GM21529 (cell line): ENCODE results near the gene APOA1.
"Not testable (repeated sequence)": the region's sequence is repeated elsewhere in the genome, so short reads cannot be mapped to it uniquely, and the experiment has no call there.

Source experiments
- ATAC-seq: cut with Tn5 transposase; IDR thresholded peaks from one replicate; pipeline ENCODE4 v1.9.1; 2021; ENCODE audit not compliant: unreplicated experiment

Gene APOA1

GRCh38 chr11:116821050-116821918 is 16.1 kb downstream of the APOA1 start:
- no peak for ATAC-seq

- ATAC-seq: no peak
Observed at GRCh38 chr11:116819049-116819448, 18.4 kb downstream of the APOA1 start.

- ATAC-seq: no peak
Observed at GRCh38 chr11:116814502-116814901, 22.9 kb downstream of the APOA1 start.

GRCh38 chr11:116813781-116814471 is 23.5 kb downstream of the APOA1 start:
- no peak for ATAC-seq

GRCh38 chr11:116813170-116813569 is 24.3 kb downstream of the APOA1 start:
- no peak for ATAC-seq

GRCh38 chr11:116812109-116812508 is 25.3 kb downstream of the APOA1 start:
- no peak for ATAC-seq

GRCh38 chr11:116811194-116811593 is 26.2 kb downstream of the APOA1 start:
- no peak for ATAC-seq

- no peak for ATAC-seq
Observed at GRCh38 chr11:116808262-116809175, 28.9 kb downstream of the APOA1 start.

GRCh38 chr11:116807601-116808261 is 29.7 kb downstream of the APOA1 start:
- ATAC-seq: no peak

- no peak for ATAC-seq
Observed at GRCh38 chr11:116804001-116804400, 33.4 kb downstream of the APOA1 start.

GRCh38 chr11:116801662-116802061 is 35.8 kb downstream of the APOA1 start:
- not testable (repeated sequence) for ATAC-seq

- no peak for ATAC-seq
Observed at GRCh38 chr11:116800610-116801009, 36.8 kb downstream of the APOA1 start.

- no peak for ATAC-seq
Observed at GRCh38 chr11:116798368-116798767, 39.1 kb downstream of the APOA1 start.

- no peak for ATAC-seq
Observed at GRCh38 chr11:116797816-116798215, 39.6 kb downstream of the APOA1 start.

GRCh38 chr11:116796548-116796947 is 40.9 kb downstream of the APOA1 start:
- no peak for ATAC-seq

GRCh38 chr11:116794851-116795250 is 42.6 kb downstream of the APOA1 start:
- no peak for ATAC-seq

GRCh38 chr11:116793772-116794097 is 43.7 kb downstream of the APOA1 start:
- no peak for ATAC-seq

- ATAC-seq: no peak
Observed at GRCh38 chr11:116792869-116793771, 44.3 kb downstream of the APOA1 start.

- no peak for ATAC-seq
Observed at GRCh38 chr11:116792144-116792868, 45.1 kb downstream of the APOA1 start.
